HG03378 (cell line): ENCODE data around the gene LRRC27.
"Not testable (repeated sequence)": the region's sequence is repeated elsewhere in the genome, so short reads cannot be mapped to it uniquely, and the experiment has no call there.

Source experiments
- ATAC-seq: cut with Tn5 transposase; IDR thresholded peaks from one replicate; pipeline ENCODE4 v1.9.1; 2021; ENCODE audit warnings: mild to moderate bottlenecking, moderate library complexity; ENCODE audit not compliant: unreplicated experiment

The LRRC27 gene

GRCh38 chr10:132331601-132332432 is at the start of gene LRRC27:
LRRC27 (plus strand) TSS chr10:132332193; CDS start chr10:132333525, 1,332 bp downstream.
- peak; percentile 49 for ATAC-seq

- ATAC-seq = no peak
Measured at GRCh38 chr10:132282667-132283603, 49.1 kb upstream of the LRRC27 start.

GRCh38 chr10:132283604-132284382 is 48.2 kb upstream of the LRRC27 start:
- ATAC-seq = no peak

- ATAC-seq = no peak
Measured at GRCh38 chr10:132289439-132289838, 42.6 kb upstream of the LRRC27 start.

GRCh38 chr10:132290631-132291030 is 41.4 kb upstream of the LRRC27 start:
- ATAC-seq = no peak

- ATAC-seq = no peak
Measured at GRCh38 chr10:132291826-132292225, 40.2 kb upstream of the LRRC27 start.

- ATAC-seq = no peak
Measured at GRCh38 chr10:132292287-132293200, 39.4 kb upstream of the LRRC27 start.

- ATAC-seq = no peak
Measured at GRCh38 chr10:132293201-132293812, 38.7 kb upstream of the LRRC27 start.

- no peak for ATAC-seq
Measured at GRCh38 chr10:132293813-132294520, 38.0 kb upstream of the LRRC27 start.

- no peak for ATAC-seq
Measured at GRCh38 chr10:132294561-132295318, 37.3 kb upstream of the LRRC27 start.

GRCh38 chr10:132295481-132295880 is 36.5 kb upstream of the LRRC27 start:
- not testable (repeated sequence) for ATAC-seq

- no peak for ATAC-seq
Measured at GRCh38 chr10:132296666-132297443, 35.1 kb upstream of the LRRC27 start.

- no peak for ATAC-seq
Measured at GRCh38 chr10:132297526-132297925, 34.5 kb upstream of the LRRC27 start.

GRCh38 chr10:132298038-132298881 is 33.7 kb upstream of the LRRC27 start:
- no peak for ATAC-seq

GRCh38 chr10:132299371-132300336 is 32.3 kb upstream of the LRRC27 start:
- ATAC-seq = no peak
